NB4 (cell line): Measurements from ENCODE around the gene NPEPL1.

Source experiments
- DNase-seq: peaks from one replicate; pipeline ENCODE4 v3.0.0; 2010; ENCODE audit warnings: low read depth
- H3K4me3 ChIP-seq: one replicate; pipeline ENCODE4 v1.5.1; 2011; ENCODE audit warnings: mild to moderate bottlenecking, low read depth, low read length, moderate library complexity
- MAX ChIP-seq: IDR thresholded peaks from 2 replicates; pipeline ENCODE4 v1.6.1; 2011; ENCODE audit warnings: low read depth, low read length
- MYC ChIP-seq: IDR thresholded peaks from 2 replicates; pipeline ENCODE4 v1.6.1; 2011; ENCODE audit warnings: low read depth, low read length
- POLR2A ChIP-seq: IDR thresholded peaks from 2 replicates; pipeline ENCODE4 v1.6.1; 2011; ENCODE audit warnings: mild to moderate bottlenecking; ENCODE audit not compliant: insufficient read length; ENCODE audit errors: extremely low read depth
- TF ChIP-seq, protein P1 (sequence below): IDR thresholded peaks from one replicate; pipeline ENCODE4 v1.5.1; 2012; ENCODE audit warnings: low read depth, low read length

Gene NPEPL1

GRCh38 chr20:58700823-58701222 lies 8.2 kb downstream of the NPEPL1 start:
- TF ChIP-seq, protein P1, sequence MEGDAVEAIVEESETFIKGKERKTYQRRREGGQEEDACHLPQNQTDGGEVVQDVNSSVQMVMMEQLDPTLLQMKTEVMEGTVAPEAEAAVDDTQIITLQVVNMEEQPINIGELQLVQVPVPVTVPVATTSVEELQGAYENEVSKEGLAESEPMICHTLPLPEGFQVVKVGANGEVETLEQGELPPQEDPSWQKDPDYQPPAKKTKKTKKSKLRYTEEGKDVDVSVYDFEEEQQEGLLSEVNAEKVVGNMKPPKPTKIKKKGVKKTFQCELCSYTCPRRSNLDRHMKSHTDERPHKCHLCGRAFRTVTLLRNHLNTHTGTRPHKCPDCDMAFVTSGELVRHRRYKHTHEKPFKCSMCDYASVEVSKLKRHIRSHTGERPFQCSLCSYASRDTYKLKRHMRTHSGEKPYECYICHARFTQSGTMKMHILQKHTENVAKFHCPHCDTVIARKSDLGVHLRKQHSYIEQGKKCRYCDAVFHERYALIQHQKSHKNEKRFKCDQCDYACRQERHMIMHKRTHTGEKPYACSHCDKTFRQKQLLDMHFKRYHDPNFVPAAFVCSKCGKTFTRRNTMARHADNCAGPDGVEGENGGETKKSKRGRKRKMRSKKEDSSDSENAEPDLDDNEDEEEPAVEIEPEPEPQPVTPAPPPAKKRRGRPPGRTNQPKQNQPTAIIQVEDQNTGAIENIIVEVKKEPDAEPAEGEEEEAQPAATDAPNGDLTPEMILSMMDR, result no peak
- TF ChIP-seq MYC, result no peak
- no peak for TF ChIP-seq POLR2A
- TF ChIP-seq MAX, result no peak
- no peak for DNase-seq
- H3K4me3 ChIP-seq, result no peak overlapping the region

DNA sequence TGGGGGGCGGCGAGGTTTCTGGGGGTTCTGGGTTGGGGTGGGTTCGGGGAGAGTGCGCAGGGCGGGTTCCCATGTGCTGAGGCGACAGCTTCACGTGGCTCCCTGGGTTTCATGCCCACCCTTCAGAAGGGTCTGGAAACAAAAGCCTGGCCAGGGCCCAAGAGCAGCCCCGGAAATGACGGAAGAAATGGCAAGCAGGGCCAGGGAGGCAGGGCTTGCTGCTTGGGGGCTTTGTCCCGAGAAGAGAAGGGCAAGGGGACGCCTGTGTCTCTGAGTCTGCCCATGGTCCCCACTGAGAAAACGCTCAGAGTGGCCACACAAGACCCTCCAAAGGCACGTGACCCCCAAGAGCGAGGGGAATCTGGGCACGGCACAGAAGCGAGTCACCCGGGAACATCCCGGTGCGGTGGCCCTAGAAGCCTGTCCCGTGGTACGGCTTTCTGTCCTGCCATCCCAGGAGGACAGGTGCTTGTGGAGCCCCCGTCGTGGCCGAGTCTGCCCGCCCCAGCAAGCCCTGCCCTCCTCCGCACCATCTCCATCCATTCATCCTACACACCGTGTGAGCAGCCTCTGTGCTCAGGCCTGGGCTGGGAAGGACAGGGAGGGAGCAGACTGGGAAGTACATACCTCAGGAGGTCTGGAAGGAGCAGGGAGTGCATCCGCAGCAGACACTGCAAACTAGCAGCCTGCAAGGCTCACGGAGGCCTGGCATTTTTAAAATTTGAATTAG lies 9.0 kb downstream of the NPEPL1 start:
- no peak overlapping the region for H3K4me3 ChIP-seq
- no peak for DNase-seq
- TF ChIP-seq MYC, result no peak
- no peak for TF ChIP-seq MAX
- TF ChIP-seq, protein P1, result no peak
- TF ChIP-seq POLR2A, result no peak

- no peak for TF ChIP-seq POLR2A
- no peak for TF ChIP-seq MAX
- TF ChIP-seq, protein P1, result no peak
- TF ChIP-seq MYC, result no peak
- no peak for DNase-seq
- no peak overlapping the region for H3K4me3 ChIP-seq
Observed at GRCh38 chr20:58702161-58702510, 9.5 kb downstream of the NPEPL1 start.

DNA sequence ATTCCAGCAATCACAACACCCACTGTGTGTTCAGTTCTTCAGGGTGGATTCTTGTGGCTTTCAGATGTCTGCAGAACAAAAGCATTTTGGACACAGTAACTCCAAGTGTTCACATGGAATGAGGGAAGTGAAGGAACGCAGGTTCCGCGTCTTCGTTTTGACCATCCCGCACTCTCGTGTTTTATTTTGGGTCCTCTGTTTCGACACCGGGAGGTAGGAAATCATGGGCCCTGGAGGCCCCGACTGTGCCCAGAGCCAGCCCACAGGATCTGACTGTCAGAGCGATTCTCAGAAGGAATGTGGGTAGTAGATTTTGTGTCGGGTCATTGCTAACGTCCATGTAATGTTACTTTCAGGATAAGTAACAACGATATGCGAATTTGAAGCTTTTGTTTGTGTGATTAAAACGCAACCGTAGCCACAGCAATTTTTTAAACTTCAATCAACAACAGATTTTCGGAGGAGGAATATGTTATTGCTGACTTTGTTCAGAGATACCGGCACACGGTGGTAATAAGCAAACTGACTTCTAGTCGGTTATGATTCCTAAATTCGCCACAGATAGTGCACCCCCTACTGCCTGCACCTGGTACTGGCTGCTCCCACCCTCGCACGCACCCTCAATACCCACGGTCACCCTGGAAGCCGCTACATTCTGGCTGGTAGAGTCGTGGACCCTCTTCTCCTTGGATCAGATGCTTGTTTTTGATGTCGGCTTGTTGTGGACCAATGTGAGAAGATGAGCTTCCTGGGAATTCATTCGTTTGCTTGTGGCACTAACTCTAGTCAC lies 10.5 kb downstream of the NPEPL1 start:
- TF ChIP-seq MAX (no peak), POLR2A (no peak)
- TF ChIP-seq, protein P1, result peak; percentile 50
- peak; percentile 31 for DNase-seq

GRCh38 chr20:58703765-58704371 lies 11.3 kb downstream of the NPEPL1 start:
- DNase-seq, result no peak
- H3K4me3 ChIP-seq, result no peak overlapping the region

More for the DNA sequence above, 10.5 kb downstream of the NPEPL1 start:
- H3K4me3 ChIP-seq, result no peak overlapping the region

More at GRCh38 chr20:58703765-58704371, 11.3 kb downstream of the NPEPL1 start:
- TF ChIP-seq MAX (no peak), MYC (no peak), POLR2A (no peak)
- TF ChIP-seq, protein P1, result no peak
